Caki2 (cell line): ENCODE results near the gene S100A2. TPM values are rescaled to one million over a fixed set of nuclear protein-coding genes. Genes with fewer than 3 reads are reported as not detected.

Experiments
- DNase-seq: peaks from one replicate; pipeline ENCODE4 v3.0.0-alpha.2; 2015; ENCODE audit warnings: low read depth
- in situ Hi-C: cut with HindIII; loops from 2 replicates; pipeline ENCODE4 v1.10.0; 2016; ENCODE audit warnings: low sequenced_read_pairs, low pct_unique_long_range_greater_than_20kb, mixed read lengths
- total RNA-seq: library from RNA; depleted of rRNA; stranded (reverse); fragments of >200 nt; shearing (Covaris generic); gene quantifications from 2 replicates; pipeline ENCODE4 v1.2.3, GENCODE V29; 2014; ENCODE audit warnings: low replicate concordance

Gene S100A2
- total RNA-seq, 1 experiment from 2014 or later = 24.4 TPM

- in situ Hi-C loops = no loop called here
- DNase-seq = no peak
These were observed 15.3 kb downstream of the S100A2 start for GRCh38 chr1:153550398-153550758.

GRCh38 chr1:153549741-153550397, 15.8 kb downstream of the S100A2 start:
- in situ Hi-C loops = no loop called here
- no peak for DNase-seq

- in situ Hi-C loops = no loop called here
- DNase-seq = peak; percentile 61
These were observed 16.6 kb downstream of the S100A2 start, which contains the start of gene S100A3 for GRCh38 chr1:153548722-153549688. S100A3 (minus strand) TSS chr1:153549258; CDS start chr1:153548485, 773 bp downstream.

GRCh38 chr1:153547560-153548551, 17.8 kb downstream of the S100A2 start:
- no peak for DNase-seq
- in situ Hi-C loops = no loop called here

GRCh38 chr1:153546796-153547559, 18.7 kb downstream of the S100A2 start:
- in situ Hi-C loops = no loop called here

GRCh38 chr1:153546371-153546770, 19.3 kb downstream of the S100A2 start:
- no peak for DNase-seq
- in situ Hi-C loops = no loop called here

More at GRCh38 chr1:153546796-153547559, 18.7 kb downstream of the S100A2 start:
- DNase-seq = no peak

- peak; percentile 96 for DNase-seq
- in situ Hi-C loops = no loop called here
These were observed 20.3 kb downstream of the S100A2 start, which contains the start of gene S100A4 for GRCh38 chr1:153545067-153546055. S100A4 (minus strand) TSS chr1:153545806; CDS start chr1:153544794, 1,012 bp downstream.

- in situ Hi-C loops = no loop called here
These were observed 21.1 kb downstream of the S100A2 start for GRCh38 chr1:153544453-153545066.

GRCh38 chr1:153543736-153544135, 21.9 kb downstream of the S100A2 start:
- in situ Hi-C loops = no loop called here
- DNase-seq = no peak

More at GRCh38 chr1:153544453-153545066, 21.1 kb downstream of the S100A2 start:
- DNase-seq = no peak

- in situ Hi-C loops = no loop called here
- no peak for DNase-seq
These were observed 22.5 kb downstream of the S100A2 start for GRCh38 chr1:153542956-153543711.

GRCh38 chr1:153541641-153542590, 23.7 kb downstream of the S100A2 start:
- in situ Hi-C loops = no loop called here
- DNase-seq = no peak

- in situ Hi-C loops = no loop called here
- no peak for DNase-seq
These were observed 25.0 kb downstream of the S100A2 start, which contains the start of gene S100A5 for GRCh38 chr1:153540394-153541361. S100A5 (minus strand) TSS chr1:153540934; CDS start chr1:153540191, 743 bp downstream.
